WTC11 (cell line): Measurements from ENCODE around the gene TSPYL2. TPM values are rescaled to one million over a fixed set of nuclear protein-coding genes. Genes with fewer than 3 reads are reported as not detected.

ENCODE experiments used
- ATAC-seq: fragments of 200-7000 bp; cut with Tn5 transposase; 2 replicates; pipeline ENCODE4 v1.10.0; 2021; ENCODE audit warnings: mild to moderate bottlenecking, moderate library complexity
- CTCF ChIA-PET: fragments of 300-600 bp; sonication (Branson Sonifier 250); formaldehyde crosslinking; loops from one replicate; lab custom pipeline; 2021; ENCODE audit warnings: antibody characterized with exemption; lab: Charles Lee
- POLR2A ChIA-PET: fragments of 350-600 bp; sonication (Branson Sonifier 250); formaldehyde crosslinking; loops from one replicate; lab custom pipeline; 2021; ENCODE audit warnings: antibody characterized with exemption; lab: Charles Lee
- DNase-seq: peaks from one replicate; pipeline ENCODE4 v3.0.0; 2021; ENCODE audit warnings: low spot score
- H3K27ac Mint-ChIP-seq: 2 replicates; pipeline ENCODE4 v1.8.0; 2021; ENCODE audit warnings: mixed read lengths
- H3K27me3 Mint-ChIP-seq: 2 replicates; pipeline ENCODE4 v1.8.0; 2021; ENCODE audit warnings: low read depth, mild to moderate bottlenecking, moderate library complexity, mixed read lengths
- H3K36me3 Mint-ChIP-seq: 2 replicates; pipeline ENCODE4 v1.8.0; 2021; ENCODE audit warnings: mixed read lengths
- H3K4me1 Mint-ChIP-seq: 2 replicates; pipeline ENCODE4 v1.8.0; 2022; ENCODE audit warnings: mixed read lengths
- H3K4me3 Mint-ChIP-seq: 2 replicates; pipeline ENCODE4 v1.8.0; 2021; ENCODE audit warnings: mild to moderate bottlenecking, moderate library complexity, mixed read lengths
- H3K9me3 Mint-ChIP-seq: 2 replicates; pipeline ENCODE4 v1.8.0; 2021; ENCODE audit warnings: mixed read lengths
- CBFB ChIP-seq: sonication (generic); formaldehyde crosslinking; IDR thresholded peaks from 2 replicates; pipeline ENCODE4 v1.8.1; 2022; ENCODE audit warnings: mild to moderate bottlenecking, low read depth, missing genetic modification reagents
- ERG ChIP-seq: fragments of 250-450 bp; sonication (Bioruptor Pico); IDR thresholded peaks from 2 replicates; pipeline ENCODE4 v1.8.0; 2021; ENCODE audit warnings: mild to moderate bottlenecking
- ESRRA ChIP-seq: sonication (generic); formaldehyde crosslinking; IDR thresholded peaks from 2 replicates; pipeline ENCODE4 v1.8.1; 2022; ENCODE audit warnings: mild to moderate bottlenecking, missing genetic modification reagents, borderline replicate concordance
- GRHL2 ChIP-seq: fragments of 250-450 bp; sonication (Bioruptor Pico); IDR thresholded peaks from 2 replicates; pipeline ENCODE4 v1.8.0; 2022; ENCODE audit warnings: mild to moderate bottlenecking, moderate library complexity; ENCODE audit not compliant: insufficient replicate concordance, severe bottlenecking
- IRF2 ChIP-seq: sonication (generic); formaldehyde crosslinking; IDR thresholded peaks from 2 replicates; pipeline ENCODE4 v1.8.0; 2022; ENCODE audit warnings: low read depth, missing genetic modification reagents, borderline replicate concordance
- MAX ChIP-seq: sonication (generic); formaldehyde crosslinking; IDR thresholded peaks from 2 replicates; pipeline ENCODE4 v1.8.0; 2022; ENCODE audit warnings: mild to moderate bottlenecking, missing genetic modification reagents
- NR1H2 ChIP-seq: sonication (generic); formaldehyde crosslinking; IDR thresholded peaks from 2 replicates; pipeline ENCODE4 v1.9.0; 2021; ENCODE audit warnings: mild to moderate bottlenecking, moderate library complexity, missing genetic modification reagents
- SOX15 ChIP-seq: fragments of 250-450 bp; sonication (Bioruptor Pico); IDR thresholded peaks from 2 replicates; pipeline ENCODE4 v1.9.0; 2021; ENCODE audit warnings: mild to moderate bottlenecking
- ZBTB21 ChIP-seq: sonication (generic); formaldehyde crosslinking; IDR thresholded peaks from 2 replicates; pipeline ENCODE4 v1.8.1; 2023; ENCODE audit warnings: mild to moderate bottlenecking, missing genetic modification reagents, borderline replicate concordance
- ZNF219 ChIP-seq: sonication (generic); formaldehyde crosslinking; IDR thresholded peaks from 2 replicates; pipeline ENCODE4 v1.8.0; 2023; ENCODE audit warnings: missing genetic modification reagents, mild to moderate bottlenecking, borderline replicate concordance
- ZNF512 ChIP-seq: sonication (generic); formaldehyde crosslinking; IDR thresholded peaks from 2 replicates; pipeline ENCODE4 v1.8.1; 2022; ENCODE audit warnings: missing genetic modification reagents, borderline replicate concordance
- total RNA-seq: library from RNA; stranded (reverse); gene quantifications from 3 replicates; pipeline ENCODE4 v1.2.3, GENCODE V29; 2021
- TF ChIP-seq, protein P1 (sequence below): sonication (generic); formaldehyde crosslinking; conservative IDR thresholded peaks from 2 replicates; pipeline ENCODE4 v1.8.1; 2023; ENCODE audit warnings: mild to moderate bottlenecking, low read depth, missing genetic modification reagents, moderate library complexity
- TF ChIP-seq, protein P2 (sequence below): sonication (generic); formaldehyde crosslinking; IDR thresholded peaks from 2 replicates; pipeline ENCODE4 v1.8.1; 2022; ENCODE audit warnings: mild to moderate bottlenecking, moderate library complexity, missing genetic modification reagents
- TF ChIP-seq, protein P3 (sequence below): sonication (generic); formaldehyde crosslinking; IDR thresholded peaks from 2 replicates; pipeline ENCODE4 v1.8.0; 2023; ENCODE audit warnings: missing genetic modification reagents, mild to moderate bottlenecking, borderline replicate concordance
- TF ChIP-seq, protein P4 (sequence below): sonication (generic); formaldehyde crosslinking; conservative IDR thresholded peaks from 2 replicates; pipeline ENCODE4 v1.8.1; 2022; ENCODE audit warnings: mild to moderate bottlenecking, missing genetic modification reagents

Gene TSPYL2
- total RNA-seq, 1 experiment from 2014 or later, result 14.6 TPM

DNA sequence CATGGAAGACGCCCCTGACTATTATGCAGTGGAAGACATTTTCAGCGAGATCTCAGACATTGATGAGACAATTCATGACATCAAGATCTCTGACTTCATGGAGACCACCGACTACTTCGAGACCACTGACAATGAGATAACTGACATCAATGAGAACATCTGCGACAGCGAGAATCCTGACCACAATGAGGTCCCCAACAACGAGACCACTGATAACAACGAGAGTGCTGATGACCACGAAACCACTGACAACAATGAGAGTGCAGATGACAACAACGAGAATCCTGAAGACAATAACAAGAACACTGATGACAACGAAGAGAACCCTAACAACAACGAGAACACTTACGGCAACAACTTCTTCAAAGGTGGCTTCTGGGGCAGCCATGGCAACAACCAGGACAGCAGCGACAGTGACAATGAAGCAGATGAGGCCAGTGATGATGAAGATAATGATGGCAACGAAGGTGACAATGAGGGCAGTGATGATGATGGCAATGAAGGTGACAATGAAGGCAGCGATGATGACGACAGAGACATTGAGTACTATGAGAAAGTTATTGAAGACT is 3.6 kb downstream of the TSPYL2 start (continued):
- no peak for TF ChIP-seq ERG (CRISPR knock-in tag)
- no peak for TF ChIP-seq ESRRA (CRISPR knock-in tag)
- no peak for TF ChIP-seq MAX
- TF ChIP-seq SOX15 (CRISPR knock-in tag), result no peak

GRCh38 chrX:53086464-53086863 is 4.3 kb downstream of the TSPYL2 start:
- Mint-ChIP-seq H3K27ac (no peak overlapping the region), H3K4me1 (peaks cover 15% of the 10 kb centered on the region), H3K4me3 (no peak overlapping the region), H3K36me3 (peaks cover 21% of the 10 kb centered on the region), H3K27me3 (no peaks in the 10 kb centered on the region), H3K9me3 (no peaks in the 10 kb centered on the region)
- ATAC-seq, result no peak
- POLR2A ChIA-PET, result no interaction called here
- DNase-seq, result no peak
- CTCF ChIA-PET, result no interaction called here
- TF ChIP-seq ZBTB21 (CRISPR knock-in tag) (no peak), ZNF512 (no peak), NR1H2 (CRISPR knock-in tag) (no peak), IRF2 (no peak), GRHL2 (CRISPR knock-in tag) (no peak), ZNF219 (CRISPR knock-in tag) (no peak), CBFB (CRISPR knock-in tag) (no peak), ERG (CRISPR knock-in tag) (no peak)
- TF ChIP-seq, protein P1, sequence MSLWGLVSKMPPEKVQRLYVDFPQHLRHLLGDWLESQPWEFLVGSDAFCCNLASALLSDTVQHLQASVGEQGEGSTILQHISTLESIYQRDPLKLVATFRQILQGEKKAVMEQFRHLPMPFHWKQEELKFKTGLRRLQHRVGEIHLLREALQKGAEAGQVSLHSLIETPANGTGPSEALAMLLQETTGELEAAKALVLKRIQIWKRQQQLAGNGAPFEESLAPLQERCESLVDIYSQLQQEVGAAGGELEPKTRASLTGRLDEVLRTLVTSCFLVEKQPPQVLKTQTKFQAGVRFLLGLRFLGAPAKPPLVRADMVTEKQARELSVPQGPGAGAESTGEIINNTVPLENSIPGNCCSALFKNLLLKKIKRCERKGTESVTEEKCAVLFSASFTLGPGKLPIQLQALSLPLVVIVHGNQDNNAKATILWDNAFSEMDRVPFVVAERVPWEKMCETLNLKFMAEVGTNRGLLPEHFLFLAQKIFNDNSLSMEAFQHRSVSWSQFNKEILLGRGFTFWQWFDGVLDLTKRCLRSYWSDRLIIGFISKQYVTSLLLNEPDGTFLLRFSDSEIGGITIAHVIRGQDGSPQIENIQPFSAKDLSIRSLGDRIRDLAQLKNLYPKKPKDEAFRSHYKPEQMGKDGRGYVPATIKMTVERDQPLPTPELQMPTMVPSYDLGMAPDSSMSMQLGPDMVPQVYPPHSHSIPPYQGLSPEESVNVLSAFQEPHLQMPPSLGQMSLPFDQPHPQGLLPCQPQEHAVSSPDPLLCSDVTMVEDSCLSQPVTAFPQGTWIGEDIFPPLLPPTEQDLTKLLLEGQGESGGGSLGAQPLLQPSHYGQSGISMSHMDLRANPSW, result no peak
- TF ChIP-seq, protein P2, sequence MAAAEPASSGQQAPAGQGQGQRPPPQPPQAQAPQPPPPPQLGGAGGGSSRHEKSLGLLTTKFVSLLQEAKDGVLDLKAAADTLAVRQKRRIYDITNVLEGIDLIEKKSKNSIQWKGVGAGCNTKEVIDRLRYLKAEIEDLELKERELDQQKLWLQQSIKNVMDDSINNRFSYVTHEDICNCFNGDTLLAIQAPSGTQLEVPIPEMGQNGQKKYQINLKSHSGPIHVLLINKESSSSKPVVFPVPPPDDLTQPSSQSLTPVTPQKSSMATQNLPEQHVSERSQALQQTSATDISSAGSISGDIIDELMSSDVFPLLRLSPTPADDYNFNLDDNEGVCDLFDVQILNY, result no peak
- TF ChIP-seq, protein P3, sequence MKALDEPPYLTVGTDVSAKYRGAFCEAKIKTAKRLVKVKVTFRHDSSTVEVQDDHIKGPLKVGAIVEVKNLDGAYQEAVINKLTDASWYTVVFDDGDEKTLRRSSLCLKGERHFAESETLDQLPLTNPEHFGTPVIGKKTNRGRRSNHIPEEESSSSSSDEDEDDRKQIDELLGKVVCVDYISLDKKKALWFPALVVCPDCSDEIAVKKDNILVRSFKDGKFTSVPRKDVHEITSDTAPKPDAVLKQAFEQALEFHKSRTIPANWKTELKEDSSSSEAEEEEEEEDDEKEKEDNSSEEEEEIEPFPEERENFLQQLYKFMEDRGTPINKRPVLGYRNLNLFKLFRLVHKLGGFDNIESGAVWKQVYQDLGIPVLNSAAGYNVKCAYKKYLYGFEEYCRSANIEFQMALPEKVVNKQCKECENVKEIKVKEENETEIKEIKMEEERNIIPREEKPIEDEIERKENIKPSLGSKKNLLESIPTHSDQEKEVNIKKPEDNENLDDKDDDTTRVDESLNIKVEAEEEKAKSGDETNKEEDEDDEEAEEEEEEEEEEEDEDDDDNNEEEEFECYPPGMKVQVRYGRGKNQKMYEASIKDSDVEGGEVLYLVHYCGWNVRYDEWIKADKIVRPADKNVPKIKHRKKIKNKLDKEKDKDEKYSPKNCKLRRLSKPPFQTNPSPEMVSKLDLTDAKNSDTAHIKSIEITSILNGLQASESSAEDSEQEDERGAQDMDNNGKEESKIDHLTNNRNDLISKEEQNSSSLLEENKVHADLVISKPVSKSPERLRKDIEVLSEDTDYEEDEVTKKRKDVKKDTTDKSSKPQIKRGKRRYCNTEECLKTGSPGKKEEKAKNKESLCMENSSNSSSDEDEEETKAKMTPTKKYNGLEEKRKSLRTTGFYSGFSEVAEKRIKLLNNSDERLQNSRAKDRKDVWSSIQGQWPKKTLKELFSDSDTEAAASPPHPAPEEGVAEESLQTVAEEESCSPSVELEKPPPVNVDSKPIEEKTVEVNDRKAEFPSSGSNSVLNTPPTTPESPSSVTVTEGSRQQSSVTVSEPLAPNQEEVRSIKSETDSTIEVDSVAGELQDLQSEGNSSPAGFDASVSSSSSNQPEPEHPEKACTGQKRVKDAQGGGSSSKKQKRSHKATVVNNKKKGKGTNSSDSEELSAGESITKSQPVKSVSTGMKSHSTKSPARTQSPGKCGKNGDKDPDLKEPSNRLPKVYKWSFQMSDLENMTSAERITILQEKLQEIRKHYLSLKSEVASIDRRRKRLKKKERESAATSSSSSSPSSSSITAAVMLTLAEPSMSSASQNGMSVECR (CRISPR knock-in tag), result no peak
- TF ChIP-seq, protein P4, sequence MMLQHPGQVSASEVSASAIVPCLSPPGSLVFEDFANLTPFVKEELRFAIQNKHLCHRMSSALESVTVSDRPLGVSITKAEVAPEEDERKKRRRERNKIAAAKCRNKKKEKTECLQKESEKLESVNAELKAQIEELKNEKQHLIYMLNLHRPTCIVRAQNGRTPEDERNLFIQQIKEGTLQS (CRISPR knock-in tag), result no peak
